Measurements from ENCODE around the gene PRPF19.
"Not testable (repeated sequence)": the region's sequence is repeated elsewhere in the genome, so short reads cannot be mapped to it uniquely, and the experiment has no call there.

PRPF19 gene

GRCh38 chr11:60921777-60922335 lies 15.5 kb upstream of the PRPF19 start:
- DNase-seq: no peak

GRCh38 chr11:60921259-60921658 lies 14.9 kb upstream of the PRPF19 start:
- no peak for DNase-seq

- no peak for DNase-seq
Observed at GRCh38 chr11:60919956-60920355, 13.6 kb upstream of the PRPF19 start.

GRCh38 chr11:60919320-60919719 lies 12.9 kb upstream of the PRPF19 start:
- DNase-seq: no peak

GRCh38 chr11:60918939-60919265 lies 12.5 kb upstream of the PRPF19 start:
- DNase-seq: no peak

GRCh38 chr11:60918251-60918938 lies 12.0 kb upstream of the PRPF19 start:
- DNase-seq: no peak

GRCh38 chr11:60917267-60917666 lies 10.9 kb upstream of the PRPF19 start:
- no peak for DNase-seq

GRCh38 chr11:60916669-60917206 lies 10.4 kb upstream of the PRPF19 start:
- DNase-seq: no peak

- peak; percentile 37 to 61 (median 46) for DNase-seq
Observed at GRCh38 chr11:60915248-60915914, 9.0 kb upstream of the PRPF19 start.

GRCh38 chr11:60914633-60915247 lies 8.4 kb upstream of the PRPF19 start:
- peak in 5 of 6 experiments; percentile 32 to 67 (median 42) for DNase-seq

- DNase-seq: peak; percentile 80 to 95 (median 90)
Observed at GRCh38 chr11:60913793-60914632, 7.6 kb upstream of the PRPF19 start, which contains the start of gene TMEM109. TSS of gene TMEM109 (plus strand) at chr11:60914158. CDS start at chr11:60919694, 5,536 bp downstream.

- no peak for DNase-seq
Observed at GRCh38 chr11:60912851-60913528, 6.6 kb upstream of the PRPF19 start.

- DNase-seq: peak; percentile 23 to 82 (median 58)
Observed at GRCh38 chr11:60912223-60912850, 6.0 kb upstream of the PRPF19 start.

- DNase-seq: no peak
Observed at GRCh38 chr11:60910711-60911380, 4.5 kb upstream of the PRPF19 start.

- no peak for DNase-seq
Observed at GRCh38 chr11:60910281-60910687, 3.9 kb upstream of the PRPF19 start.

GRCh38 chr11:60909680-60910280 lies 3.4 kb upstream of the PRPF19 start:
- not testable (repeated sequence) for DNase-seq

GRCh38 chr11:60908803-60909202 lies 2.4 kb upstream of the PRPF19 start:
- no peak for DNase-seq

- DNase-seq: peak in 3 of 6 experiments; percentile 17 to 53 (median 26)
Observed at GRCh38 chr11:60905551-60906113, 753 bp downstream of the PRPF19 start.

- DNase-seq: no peak
Observed at GRCh38 chr11:60905047-60905446, 1.3 kb downstream of the PRPF19 start.

GRCh38 chr11:60902625-60903024 lies 3.8 kb downstream of the PRPF19 start:
- DNase-seq: no peak

Data from stimulated activated naive CD4-positive, alpha-beta T cell (primary cell).